Measurements from ENCODE around the gene CYP4X1.
"Not testable (repeated sequence)": the region's sequence is repeated elsewhere in the genome, so short reads cannot be mapped to it uniquely, and the experiment has no call there.

DNA sequence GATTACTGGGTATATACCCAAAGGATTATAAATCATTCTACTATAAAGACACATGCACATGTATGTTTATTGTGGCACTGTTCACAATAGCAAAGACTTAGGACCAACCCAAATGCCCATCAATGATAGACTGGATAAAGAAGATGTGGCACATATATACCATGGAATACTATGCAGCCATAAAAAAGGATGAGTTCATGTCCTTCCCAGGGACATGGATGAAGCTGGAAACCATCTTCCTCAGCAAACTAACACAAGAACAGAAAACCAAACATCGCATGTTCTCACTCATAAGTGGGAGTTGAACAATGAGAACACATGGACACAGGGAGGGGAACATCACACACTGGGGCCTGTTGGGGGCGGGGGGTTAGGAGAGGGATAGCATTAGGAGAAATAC is 32.9 kb upstream of the CYP4X1 start:
- not testable (repeated sequence) for TF ChIP-seq CTBP1 (IDR thresholded peaks at IDR 0.05; ENCODE audit: borderline replicate concordance); FOXM1 (IDR thresholded peaks at IDR 0.05; ENCODE audit: borderline replicate concordance); FOXA1 (IDR thresholded peaks at IDR 0.05); SUZ12 (IDR thresholded peaks at IDR 0.05); BHLHE40 (IDR thresholded peaks at IDR 0.05; ENCODE audit: borderline replicate concordance); FOXK2 (IDR thresholded peaks at IDR 0.05); TARDBP (IDR thresholded peaks at IDR 0.05)
- TF ChIP-seq, protein P1, sequence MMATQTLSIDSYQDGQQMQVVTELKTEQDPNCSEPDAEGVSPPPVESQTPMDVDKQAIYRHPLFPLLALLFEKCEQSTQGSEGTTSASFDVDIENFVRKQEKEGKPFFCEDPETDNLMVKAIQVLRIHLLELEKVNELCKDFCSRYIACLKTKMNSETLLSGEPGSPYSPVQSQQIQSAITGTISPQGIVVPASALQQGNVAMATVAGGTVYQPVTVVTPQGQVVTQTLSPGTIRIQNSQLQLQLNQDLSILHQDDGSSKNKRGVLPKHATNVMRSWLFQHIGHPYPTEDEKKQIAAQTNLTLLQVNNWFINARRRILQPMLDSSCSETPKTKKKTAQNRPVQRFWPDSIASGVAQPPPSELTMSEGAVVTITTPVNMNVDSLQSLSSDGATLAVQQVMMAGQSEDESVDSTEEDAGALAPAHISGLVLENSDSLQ (IDR thresholded peaks at IDR 0.05) = not testable (repeated sequence)

Measured in HEK293T (cell line).